ENCODE data around the gene LONP2.

GRCh38 chr16:48271728-48272127 lies 27.6 kb downstream of the LONP2 start:
- no peak; the same call in 1 of the 2 replicates for TF ChIP-seq CTCF (conservative IDR thresholded peaks at IDR 0.05)
- TF ChIP-seq ZFX (IDR thresholded peaks at IDR 0.05) = no peak
